Body of pancreas (tissue), 4 donors: ENCODE data around the gene SLC35F3.

ENCODE experiments used
- POLR2A ChIP-seq, 3 donors: fragments of 450-650 bp; IDR thresholded peaks; one replicate each; pipeline ENCODE4 v1.6.1; 2016; ENCODE audit warnings: antibody characterized with exemption in 3 of 3, mild to moderate bottlenecking in 2 of 3
- TF ChIP-seq, protein P1 (sequence below), 7 experiments: fragments of 450-650 bp in 4 of 7; fragments of 200-600 bp in 3 of 7; sonication (generic) in 3 of 7; IDR thresholded peaks; one replicate each; pipeline ENCODE4 v1.5.1; 2016 to 2019; ENCODE audit warnings: antibody characterized with exemption in 7 of 7

GRCh38 chr1:234004591-234004990, 100.1 kb downstream of the SLC35F3 start:
- TF ChIP-seq, protein P1, sequence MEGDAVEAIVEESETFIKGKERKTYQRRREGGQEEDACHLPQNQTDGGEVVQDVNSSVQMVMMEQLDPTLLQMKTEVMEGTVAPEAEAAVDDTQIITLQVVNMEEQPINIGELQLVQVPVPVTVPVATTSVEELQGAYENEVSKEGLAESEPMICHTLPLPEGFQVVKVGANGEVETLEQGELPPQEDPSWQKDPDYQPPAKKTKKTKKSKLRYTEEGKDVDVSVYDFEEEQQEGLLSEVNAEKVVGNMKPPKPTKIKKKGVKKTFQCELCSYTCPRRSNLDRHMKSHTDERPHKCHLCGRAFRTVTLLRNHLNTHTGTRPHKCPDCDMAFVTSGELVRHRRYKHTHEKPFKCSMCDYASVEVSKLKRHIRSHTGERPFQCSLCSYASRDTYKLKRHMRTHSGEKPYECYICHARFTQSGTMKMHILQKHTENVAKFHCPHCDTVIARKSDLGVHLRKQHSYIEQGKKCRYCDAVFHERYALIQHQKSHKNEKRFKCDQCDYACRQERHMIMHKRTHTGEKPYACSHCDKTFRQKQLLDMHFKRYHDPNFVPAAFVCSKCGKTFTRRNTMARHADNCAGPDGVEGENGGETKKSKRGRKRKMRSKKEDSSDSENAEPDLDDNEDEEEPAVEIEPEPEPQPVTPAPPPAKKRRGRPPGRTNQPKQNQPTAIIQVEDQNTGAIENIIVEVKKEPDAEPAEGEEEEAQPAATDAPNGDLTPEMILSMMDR (IDR thresholded peaks at IDR 0.05): no peak
- TF ChIP-seq POLR2A (IDR thresholded peaks at IDR 0.05): no peak
